Breast epithelium (tissue), 3 donors: ENCODE results near the gene PTGFR.

Experiments
- CTCF ChIP-seq, 3 donors: fragments of 450-650 bp; IDR thresholded peaks; one replicate each; pipeline ENCODE4 v1.5.1; 2016 to 2017; ENCODE audit warnings: antibody characterized with exemption in 3 of 3, mild to moderate bottlenecking in 3 of 3, moderate library complexity in 3 of 3
- POLR2A ChIP-seq: fragments of 450-650 bp; IDR thresholded peaks from one replicate; pipeline ENCODE4 v1.6.1; 2016; ENCODE audit warnings: antibody characterized with exemption, mild to moderate bottlenecking, moderate library complexity

GRCh38 chr1:78549891-78550290, 59.1 kb downstream of the PTGFR start:
- TF ChIP-seq POLR2A (no peak), CTCF (IDR thresholded peaks at IDR 0.05) (no peak)
